Endothelial cell of umbilical vein (primary cell): Measurements from ENCODE around the gene ANKRD23. TPM values are rescaled to one million over a fixed set of nuclear protein-coding genes. Genes with fewer than 3 reads are reported as not detected.

Source experiments
- BruUV-seq: library from RNA; stranded (reverse); fragments of 400-500 nt; replicated peaks from 2 replicates; lab custom pipeline; 2021; lab: Mats Ljungman, UMichigan
- CTCF ChIA-PET: fragments of 300-600, 350-600 bp; sonication (Branson Sonifier 250); formaldehyde crosslinking; loops from one replicate; lab custom pipeline; 2021; ENCODE audit warnings: antibody characterized with exemption, inconsistent platforms; lab: Charles Lee
- POLR2A ChIA-PET: fragments of 300-600, 350-600 bp; sonication (Branson Sonifier 250); formaldehyde crosslinking; loops from one replicate; lab custom pipeline; 2021; ENCODE audit warnings: antibody characterized with exemption, inconsistent platforms; lab: Charles Lee
- DNase-seq: peaks from one replicate; pipeline ENCODE4 v3.0.0-alpha.2; 2011; ENCODE audit warnings: low read depth, low spot score
- FAIRE-seq: peaks from 2 replicates; lab custom pipeline; 2011; peaks lifted over from hg19 to GRCh38; lab: Jason Lieb, UNC
- H2AFZ ChIP-seq: 2 replicates; pipeline ENCODE4 v1.6.0; 2012; ENCODE audit warnings: low read depth, low read length, control low read depth, inconsistent platforms
- H3K27ac ChIP-seq: 2 replicates; pipeline ENCODE4 v1.5.1; 2011; ENCODE audit warnings: low read depth, mild to moderate bottlenecking, control low read depth, low read length, moderate library complexity; ENCODE audit not compliant: insufficient read depth
- H3K27me3 ChIP-seq, 2 experiments: 2 replicates each; pipeline versions ENCODE4 v1.6.0 to v1.6.1; 2011; ENCODE audit warnings: low read length in 2 of 2, mixed read lengths in 1 of 2; ENCODE audit not compliant: control insufficient read depth in 2 of 2, insufficient read depth in 2 of 2
- H3K36me3 ChIP-seq, 2 experiments: 2 replicates in 1 of 2; 3 replicates in 1 of 2; pipeline ENCODE4 v1.5.1; 2011; ENCODE audit warnings: low read length in 2 of 2, mild to moderate bottlenecking in 1 of 2, moderate library complexity in 1 of 2; ENCODE audit not compliant: control insufficient read depth in 2 of 2, insufficient read depth in 2 of 2; ENCODE audit errors: extremely low read depth in 1 of 2
- H3K4me1 ChIP-seq: 3 replicates; pipeline ENCODE4 v1.5.1; 2011; ENCODE audit warnings: mild to moderate bottlenecking, low read length; ENCODE audit not compliant: control insufficient read depth, insufficient read depth; ENCODE audit errors: extremely low read depth
- H3K4me2 ChIP-seq: 2 replicates; pipeline ENCODE4 v1.6.1; 2011; ENCODE audit warnings: low read length, control low read depth, mixed read lengths; ENCODE audit not compliant: insufficient read depth
- H3K4me3 ChIP-seq, 3 experiments: fragments of 200-600 bp in 1 of 3; sonication (generic), shearing (Covaris generic) in 1 of 3; replicated peaks in 1 of 3; 2 replicates each; pipeline ENCODE4 v1.5.1; 2011 to 2016; ENCODE audit warnings: control low read depth in 3 of 3, low read length in 3 of 3, mild to moderate bottlenecking in 2 of 3, inconsistent platforms in 1 of 3, low read depth in 1 of 3, moderate library complexity in 1 of 3; ENCODE audit not compliant: insufficient read depth in 1 of 3
- H3K79me2 ChIP-seq: 2 replicates; pipeline ENCODE4 v1.6.0; 2012; ENCODE audit warnings: low read length, inconsistent platforms; ENCODE audit not compliant: control insufficient read depth, insufficient read depth
- H3K9ac ChIP-seq: replicated peaks from 2 replicates; pipeline ENCODE3; 2011; ENCODE audit warnings: low read length, control low read depth; ENCODE audit not compliant: insufficient read depth; ENCODE audit errors: extremely low read depth
- H3K9me1 ChIP-seq: replicated peaks from 3 replicates; pipeline ENCODE4 v1.6.0; 2011; ENCODE audit warnings: mild to moderate bottlenecking, low read length; ENCODE audit not compliant: control insufficient read depth, insufficient read depth; ENCODE audit errors: extremely low read depth
- H3K9me3 ChIP-seq: replicated peaks from 2 replicates; pipeline ENCODE4 v1.5.1; 2012; ENCODE audit warnings: low read length, inconsistent platforms; ENCODE audit not compliant: control insufficient read depth, insufficient read depth
- H4K20me1 ChIP-seq: replicated peaks from 2 replicates; pipeline ENCODE3; 2011; ENCODE audit warnings: mild to moderate bottlenecking, low read length; ENCODE audit not compliant: control insufficient read depth, insufficient read depth; ENCODE audit errors: extremely low read depth
- EZH2 ChIP-seq: IDR thresholded peaks from 2 replicates; pipeline ENCODE4 v1.6.1; 2012; ENCODE audit warnings: borderline replicate concordance, low read depth, mild to moderate bottlenecking, moderate library complexity, low read length, inconsistent platforms; ENCODE audit not compliant: severe bottlenecking
- FOS ChIP-seq: IDR thresholded peaks from 2 replicates; pipeline ENCODE4 v1.6.1; 2011; ENCODE audit warnings: mild to moderate bottlenecking, low read length, moderate library complexity, borderline replicate concordance; ENCODE audit not compliant: insufficient read depth
- GATA2 ChIP-seq: IDR thresholded peaks from 2 replicates; pipeline ENCODE4 v1.7.0; 2011; ENCODE audit warnings: low read depth, mild to moderate bottlenecking, moderate library complexity, mixed read lengths, low read length; ENCODE audit not compliant: insufficient read length, insufficient read depth
- JUN ChIP-seq: IDR thresholded peaks from 2 replicates; pipeline ENCODE4 v1.6.1; 2011; ENCODE audit warnings: borderline replicate concordance, low read depth; ENCODE audit not compliant: insufficient read length, insufficient read depth
- MYC ChIP-seq: IDR thresholded peaks from one replicate; pipeline ENCODE4 v1.6.1; 2011; ENCODE audit warnings: mild to moderate bottlenecking, low read depth, low read length
- POLR2A ChIP-seq: IDR thresholded peaks from 2 replicates; pipeline ENCODE4 v1.6.1; 2012; ENCODE audit warnings: low read depth, mild to moderate bottlenecking, control low read depth, low read length
- POLR2AphosphoS5 ChIP-seq: IDR thresholded peaks from 2 replicates; pipeline ENCODE4 v1.6.1; 2012; ENCODE audit warnings: low read depth, mild to moderate bottlenecking, control low read depth, low read length, moderate library complexity; ENCODE audit not compliant: insufficient read depth
- dilution Hi-C: fragments of 300-500 bp; cut with MboI; formaldehyde crosslinking; loops from one replicate; pipeline ENCODE4 v1.15.0; 2019; ENCODE audit warnings: low sequenced_read_pairs; ENCODE audit not compliant: extremely low pct_ligation_motif_present
- intact Hi-C: fragments of 100-400 bp; cut with micrococcal nuclease; formaldehyde crosslinking; loops from one replicate; pipeline ENCODE4 v1.10.0; 2022
- polyA plus RNA-seq, 4 experiments: library from polyadenylated mRNA; depleted of rRNA in 3 of 4; stranded (reverse) in 3 of 4; unstranded in 1 of 4; fragments of >200 nt; gene quantifications; 2 replicates each; pipeline versions ENCODE4 v1.2.1 to v1.2.3, GENCODE V29; 2011 to 2012; ENCODE audit warnings: missing spikeins in 1 of 4
- total RNA-seq: library from RNA; stranded (reverse); gene quantifications from 2 replicates; pipeline ENCODE4 v1.2.3, GENCODE V29; 2021
- TF ChIP-seq, protein P1 (sequence below): IDR thresholded peaks from 2 replicates; pipeline ENCODE4 v1.6.1; 2011; ENCODE audit not compliant: insufficient read depth, insufficient read length
- TF ChIP-seq, protein P2 (sequence below), 2 donors: IDR thresholded peaks; 1 replicate in 1 of 2; 2 replicates in 1 of 2; pipeline ENCODE4 v1.5.1; 2011; ENCODE audit warnings: low read length in 2 of 2, mild to moderate bottlenecking in 2 of 2, moderate library complexity in 2 of 2, control low read depth in 1 of 2, inconsistent platforms in 1 of 2, low read depth in 1 of 2; ENCODE audit not compliant: insufficient read depth in 1 of 2; ENCODE audit errors: extremely low read depth in 1 of 2

The ANKRD23 gene
- total and polyA plus RNA-seq, 2 donors (not counting 3 experiments of a cell fraction or from before 2014, with no cell fraction given): 1.7 to 3.6 TPM

DNA sequence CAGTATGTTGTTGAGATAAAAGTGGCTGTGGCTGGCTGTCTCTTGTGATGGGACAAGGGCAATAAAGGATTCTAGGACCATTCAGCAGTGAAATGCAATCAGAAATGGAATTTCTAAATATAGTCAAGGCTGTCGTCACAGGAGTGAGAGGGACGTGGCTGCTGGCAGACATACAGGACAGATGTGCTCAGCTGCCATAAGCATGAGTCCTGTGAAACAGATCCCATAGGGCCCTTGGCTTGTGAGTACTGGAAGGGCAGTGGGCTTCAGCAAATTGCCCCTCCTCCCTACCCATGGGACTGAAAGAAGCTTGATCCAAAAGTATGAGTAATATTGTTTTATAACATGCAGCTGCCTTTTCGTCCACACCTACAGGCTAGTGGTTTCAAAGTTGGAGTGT is 31.9 kb downstream of the ANKRD23 start:
- Histone ChIP-seq H3K4me1 (peaks cover 5% of the 10 kb centered on the region), H3K4me2 (no peak overlapping the region), H3K4me3 (no peak overlapping the region), H3K9ac (no peak overlapping the region), H4K20me1 (no peaks in the 10 kb centered on the region), H3K79me2 (no peaks in the 10 kb centered on the region), H3K36me3 (no peaks in the 10 kb centered on the region), H3K27ac (no peak overlapping the region), H3K9me3 (no peaks in the 10 kb centered on the region), H2AFZ (no peak overlapping the region), H3K27me3 (no peaks in the 10 kb centered on the region), H3K9me1 (no peaks in the 10 kb centered on the region)
- dilution Hi-C loops: no loop called here
- FAIRE-seq (no peak), DNase-seq (no peak)
- intact Hi-C loops: no loop called here
- TF ChIP-seq MYC (no peak), POLR2AphosphoS5 (no peak), EZH2 (no peak), GATA2 (no peak), POLR2A (no peak), JUN (no peak), FOS (no peak)
- TF ChIP-seq, protein P1, sequence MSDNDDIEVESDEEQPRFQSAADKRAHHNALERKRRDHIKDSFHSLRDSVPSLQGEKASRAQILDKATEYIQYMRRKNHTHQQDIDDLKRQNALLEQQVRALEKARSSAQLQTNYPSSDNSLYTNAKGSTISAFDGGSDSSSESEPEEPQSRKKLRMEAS: no peak
- TF ChIP-seq, protein P2, sequence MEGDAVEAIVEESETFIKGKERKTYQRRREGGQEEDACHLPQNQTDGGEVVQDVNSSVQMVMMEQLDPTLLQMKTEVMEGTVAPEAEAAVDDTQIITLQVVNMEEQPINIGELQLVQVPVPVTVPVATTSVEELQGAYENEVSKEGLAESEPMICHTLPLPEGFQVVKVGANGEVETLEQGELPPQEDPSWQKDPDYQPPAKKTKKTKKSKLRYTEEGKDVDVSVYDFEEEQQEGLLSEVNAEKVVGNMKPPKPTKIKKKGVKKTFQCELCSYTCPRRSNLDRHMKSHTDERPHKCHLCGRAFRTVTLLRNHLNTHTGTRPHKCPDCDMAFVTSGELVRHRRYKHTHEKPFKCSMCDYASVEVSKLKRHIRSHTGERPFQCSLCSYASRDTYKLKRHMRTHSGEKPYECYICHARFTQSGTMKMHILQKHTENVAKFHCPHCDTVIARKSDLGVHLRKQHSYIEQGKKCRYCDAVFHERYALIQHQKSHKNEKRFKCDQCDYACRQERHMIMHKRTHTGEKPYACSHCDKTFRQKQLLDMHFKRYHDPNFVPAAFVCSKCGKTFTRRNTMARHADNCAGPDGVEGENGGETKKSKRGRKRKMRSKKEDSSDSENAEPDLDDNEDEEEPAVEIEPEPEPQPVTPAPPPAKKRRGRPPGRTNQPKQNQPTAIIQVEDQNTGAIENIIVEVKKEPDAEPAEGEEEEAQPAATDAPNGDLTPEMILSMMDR (IDR thresholded peaks at IDR 0.05; ENCODE audit: extremely low read depth in 1 of 2, insufficient read depth in 1 of 2, low read depth in 1 of 2, low read length in 2 of 2): no peak
- POLR2A ChIA-PET: no interaction called here
- CTCF ChIA-PET: interaction anchor here (0.9 to 3.6 kb wide), 2 partner anchors 11 to 258 kb away, joined by 3 to 12 read pairs; no protein-coding TSS in a partner anchor
- no TSS peak for BruUV-seq
